A673 (cell line): ENCODE measurements around the gene NFIC. TPM values are rescaled to one million over a fixed set of nuclear protein-coding genes. Genes with fewer than 3 reads are reported as not detected.
A peak's percentile ranks its signal among the peaks of the same experiment; 100 is the strongest.

Experiments used
- BruUV-seq: library from RNA; stranded (reverse); fragments of 400-500 nt; replicated peaks from 2 replicates; lab custom pipeline; 2021; lab: Mats Ljungman, UMichigan
- CTCF ChIA-PET: fragments of 300-600 bp; sonication (Branson Sonifier 250); formaldehyde crosslinking; loops from one replicate; lab custom pipeline; 2022; ENCODE audit warnings: antibody characterized with exemption; lab: Charles Lee
- POLR2A ChIA-PET: fragments of 300-600 bp; sonication (Branson Sonifier 250); formaldehyde crosslinking; loops from one replicate; lab custom pipeline; 2022; ENCODE audit warnings: antibody characterized with exemption; ENCODE audit not compliant: low non-redundant PET; lab: Charles Lee
- DNase-seq: peaks from one replicate; pipeline ENCODE4 v3.0.0-alpha.2; 2015; ENCODE audit warnings: low spot score
- H3K27ac ChIP-seq: fragments of 200-600 bp; sonication (generic); 2 replicates; pipeline ENCODE4 v1.5.1; 2016; ENCODE audit warnings: mixed run types, low read depth, mild to moderate bottlenecking, mixed read lengths, antibody characterized with exemption, low read length; ENCODE audit not compliant: poor library complexity, severe bottlenecking
- H3K27me3 ChIP-seq: fragments of 200-600 bp; sonication (generic); replicated peaks from 2 replicates; pipeline ENCODE4 v1.6.1; 2017; ENCODE audit warnings: mixed run types, low read depth, mild to moderate bottlenecking, mixed read lengths, antibody characterized with exemption, low read length; ENCODE audit not compliant: insufficient read depth, poor library complexity
- H3K36me3 ChIP-seq: fragments of 200-600 bp; sonication (generic); 2 replicates; pipeline ENCODE4 v1.6.1; 2016; ENCODE audit warnings: mixed run types, mild to moderate bottlenecking, mixed read lengths, antibody characterized with exemption, low read length; ENCODE audit not compliant: insufficient read depth, poor library complexity, severe bottlenecking
- H3K4me1 ChIP-seq: fragments of 200-600 bp; sonication (generic); 2 replicates; pipeline ENCODE4 v1.6.1; 2017; ENCODE audit warnings: mixed run types, mild to moderate bottlenecking, mixed read lengths, antibody characterized with exemption, low read length; ENCODE audit not compliant: insufficient read depth, poor library complexity, severe bottlenecking
- H3K4me3 ChIP-seq: fragments of 200-600 bp; sonication (generic); 2 replicates; pipeline ENCODE4 v1.5.1; 2016; ENCODE audit warnings: low read depth, mixed run types, mild to moderate bottlenecking, mixed read lengths, low read length; ENCODE audit not compliant: poor library complexity, severe bottlenecking
- H3K9me3 ChIP-seq: fragments of 200-600 bp; sonication (generic); 2 replicates; pipeline ENCODE4 v1.6.1; 2016; ENCODE audit warnings: mixed run types, low read depth, mild to moderate bottlenecking, mixed read lengths, antibody characterized with exemption, low read length; ENCODE audit not compliant: poor library complexity, severe bottlenecking
- CTCF ChIP-seq: fragments of 300-800, 200-600 bp; sonication (generic); conservative IDR thresholded peaks from 2 replicates; pipeline ENCODE4 v1.5.1; 2017; ENCODE audit warnings: low read depth, mild to moderate bottlenecking, antibody characterized with exemption, low read length, moderate library complexity, mixed read lengths
- EZH2 ChIP-seq: fragments of 200-600 bp; sonication (generic); IDR thresholded peaks from 2 replicates; pipeline ENCODE4 v1.6.1; 2017; ENCODE audit warnings: borderline replicate concordance, low read depth, mild to moderate bottlenecking, mixed read lengths, antibody characterized with exemption, low read length; ENCODE audit not compliant: poor library complexity, severe bottlenecking
- intact Hi-C: fragments of 100-400 bp; cut with micrococcal nuclease; formaldehyde crosslinking; loops from one replicate; pipeline ENCODE4 v1.10.0; 2022; ENCODE audit not compliant: unreplicated experiment
- total RNA-seq: library from RNA; stranded (reverse); gene quantifications from 2 replicates; pipeline ENCODE4 v1.2.3, GENCODE V29; 2021

NFIC gene
- total RNA-seq, 1 experiment from 2014 or later: 112 TPM

GRCh38 chr19:3501780-3502179 lies 135.4 kb downstream of the NFIC start:
- ChIA-PET CTCF (no interaction called here), POLR2A (no interaction called here)
- TF ChIP-seq EZH2 (no peak), CTCF (no peak)
- DNase-seq: no peak
- H3K27me3 ChIP-seq: no peaks in the 10 kb centered on the region
- intact Hi-C loops: no loop called here
- peaks cover 5% of the 10 kb centered on the region for H3K36me3 ChIP-seq
- H3K4me1 ChIP-seq: peaks cover 12% of the 10 kb centered on the region
- no TSS peak for BruUV-seq
- H3K27ac ChIP-seq: no peak overlapping the region
- H3K9me3 ChIP-seq: no peaks in the 10 kb centered on the region
- H3K4me3 ChIP-seq: no peak overlapping the region

- intact Hi-C loops: no loop called here
- CTCF ChIA-PET: interaction anchor here (0.8 kb wide), 1 partner anchor 422 kb away, joined by 5 read pairs; no protein-coding TSS in a partner anchor
- no peak overlapping the region for H3K4me3 ChIP-seq
- DNase-seq: no peak
- no TSS peak for BruUV-seq
- H3K36me3 ChIP-seq: no peaks in the 10 kb centered on the region
- H3K9me3 ChIP-seq: no peaks in the 10 kb centered on the region
- no peak for TF ChIP-seq CTCF
- no peak for TF ChIP-seq EZH2
- no peak overlapping the region for H3K27ac ChIP-seq
- POLR2A ChIA-PET: interaction anchor here (0.7 kb wide), 1 partner anchor 199 kb away, joined by 5 read pairs; no protein-coding TSS in a partner anchor
- H3K27me3 ChIP-seq: no peaks in the 10 kb centered on the region
- H3K4me1 ChIP-seq: peaks cover 20% of the 10 kb centered on the region
Observed at GRCh38 chr19:3503036-3503572, 136.7 kb downstream of the NFIC start.

- ChIA-PET POLR2A (no interaction called here), CTCF (no interaction called here)
- H3K4me3 ChIP-seq: no peak overlapping the region
- intact Hi-C loops: no loop called here
- TF ChIP-seq CTCF (no peak), EZH2 (no peak)
- no peak for DNase-seq
- H3K4me1 ChIP-seq: peaks cover 23% of the 10 kb centered on the region
- H3K36me3 ChIP-seq: peaks cover 10% of the 10 kb centered on the region
- H3K27ac ChIP-seq: peak overlapping the region; percentile 90
- no peaks in the 10 kb centered on the region for H3K9me3 ChIP-seq
- no peaks in the 10 kb centered on the region for H3K27me3 ChIP-seq
- BruUV-seq: no TSS peak
Observed at GRCh38 chr19:3504735-3505134, 138.4 kb downstream of the NFIC start.
